ENCODE data around the gene SCAMP1.

- TF ChIP-seq CTCF (IDR thresholded peaks at IDR 0.05; ENCODE audit: poor library complexity, severe bottlenecking) (no peak), EZH2 (IDR thresholded peaks at IDR 0.05; ENCODE audit: borderline replicate concordance, insufficient read depth, low read length, poor library complexity, severe bottlenecking) (no peak), RAD21 (conservative IDR thresholded peaks at IDR 0.05) (no peak), EP300 (conservative IDR thresholded peaks at IDR 0.05; ENCODE audit: poor library complexity, severe bottlenecking) (no peak), TAF1 (IDR thresholded peaks at IDR 0.05; ENCODE audit: low read depth) (no peak), POLR2AphosphoS5 (IDR thresholded peaks at IDR 0.05) (no peak), SMC3 (conservative IDR thresholded peaks at IDR 0.05; ENCODE audit: poor library complexity) (no peak), REST (IDR thresholded peaks at IDR 0.05; ENCODE audit: borderline replicate concordance) (no peak), MXI1 (conservative IDR thresholded peaks at IDR 0.05; ENCODE audit: poor library complexity, severe bottlenecking) (no peak)
These were observed 167.5 kb downstream of the SCAMP1 start for GRCh38 chr5:78527925-78528324.

All from neural cell (in vitro differentiated cells).